IMR-90 (cell line): ENCODE data around the gene KRTAP19-2. TPM values are rescaled to one million over a fixed set of nuclear protein-coding genes. Genes with fewer than 3 reads are reported as not detected.

ENCODE experiments used
- ATAC-seq: fragments of 200-7000 bp; cut with Tn5 transposase; 2 replicates; pipeline ENCODE4 v1.9.1; 2020; ENCODE audit warnings: low read depth, mild to moderate bottlenecking, moderate library complexity
- BruUV-seq: library from RNA; stranded (reverse); fragments of 400-500 nt; replicated peaks from 2 replicates; lab custom pipeline; 2021; lab: Mats Ljungman, UMichigan
- CTCF ChIA-PET: fragments of 300-600 bp; formaldehyde crosslinking; extraction: SDS; loops from one replicate; lab custom pipeline; 2021; ENCODE audit warnings: antibody characterized with exemption; lab: Yijun Ruan, JAX
- POLR2A ChIA-PET: fragments of 300-600 bp; sonication (Branson Sonifier 250); formaldehyde crosslinking; loops from one replicate; lab custom pipeline; 2022; ENCODE audit warnings: antibody characterized with exemption; ENCODE audit not compliant: unreplicated experiment; lab: Charles Lee
- DNase-seq: peaks from one replicate; pipeline ENCODE4 v3.0.0; 2013
- H2AFZ ChIP-seq: replicated peaks from 2 replicates; pipeline ENCODE3; 2013; ENCODE audit warnings: low read length, mild to moderate bottlenecking; ENCODE audit not compliant: poor library complexity
- H2AK5ac ChIP-seq: 2 replicates; pipeline ENCODE4 v1.6.1; 2013; ENCODE audit warnings: low read depth, low read length, inconsistent platforms
- H2AK9ac ChIP-seq: replicated peaks from 2 replicates; pipeline ENCODE3; 2013; ENCODE audit warnings: mild to moderate bottlenecking, low read depth, low read length, moderate library complexity; ENCODE audit not compliant: poor library complexity
- H2BK120ac ChIP-seq: 2 replicates; pipeline ENCODE4 v1.6.1; 2013; ENCODE audit warnings: low read depth, low read length, inconsistent platforms
- H2BK15ac ChIP-seq: 3 replicates; pipeline ENCODE4 v1.6.1; 2013; ENCODE audit warnings: low read depth, low read length, inconsistent platforms
- H2BK20ac ChIP-seq: 2 replicates; pipeline ENCODE4 v1.6.1; 2013; ENCODE audit warnings: low read depth, mild to moderate bottlenecking, inconsistent platforms, low read length, moderate library complexity
- H2BK5ac ChIP-seq: 2 replicates; pipeline ENCODE4 v1.6.1; 2013; ENCODE audit warnings: mild to moderate bottlenecking, low read depth, low read length, inconsistent platforms; ENCODE audit not compliant: poor library complexity, severe bottlenecking
- H3K14ac ChIP-seq: replicated peaks from 2 replicates; pipeline ENCODE4 v1.6.1; 2013; ENCODE audit warnings: low read depth, low read length, inconsistent platforms
- H3K18ac ChIP-seq: 2 replicates; pipeline ENCODE4 v1.6.1; 2013; ENCODE audit warnings: low read depth, low read length, control low read depth
- H3K23ac ChIP-seq: 2 replicates; pipeline ENCODE4 v1.6.1; 2013; ENCODE audit warnings: low read depth, low read length, inconsistent platforms
- H3K27ac ChIP-seq: 2 replicates; pipeline ENCODE4 v1.5.1; 2013; ENCODE audit warnings: mild to moderate bottlenecking, control low read depth, low read length; ENCODE audit not compliant: insufficient read depth
- H3K27me3 ChIP-seq: 2 replicates; pipeline ENCODE4 v1.6.1; 2013; ENCODE audit warnings: low read length; ENCODE audit not compliant: control insufficient read depth, insufficient read depth
- H3K36me3 ChIP-seq: 2 replicates; pipeline ENCODE4 v1.6.1; 2013; ENCODE audit warnings: low read length, mixed read lengths; ENCODE audit not compliant: control insufficient read depth, insufficient read depth
- H3K4ac ChIP-seq: 2 replicates; pipeline ENCODE4 v1.6.1; 2013; ENCODE audit warnings: low read depth, low read length, inconsistent platforms
- H3K4me1 ChIP-seq: 2 replicates; pipeline ENCODE4 v1.6.1; 2013; ENCODE audit warnings: low read length, mixed read lengths; ENCODE audit not compliant: control insufficient read depth, insufficient read depth
- H3K4me2 ChIP-seq: 2 replicates; pipeline ENCODE4 v1.6.1; 2013; ENCODE audit warnings: low read depth, mild to moderate bottlenecking, control low read depth, low read length, moderate library complexity
- H3K4me3 ChIP-seq: 2 replicates; pipeline ENCODE4 v1.5.1; 2013; ENCODE audit warnings: low read depth, mild to moderate bottlenecking, control low read depth, low read length, moderate library complexity; ENCODE audit not compliant: insufficient read depth
- H3K56ac ChIP-seq: 2 replicates; pipeline ENCODE4 v1.6.1; 2013; ENCODE audit warnings: low read length, inconsistent platforms; ENCODE audit not compliant: insufficient read depth; ENCODE audit errors: extremely low read depth
- H3K79me1 ChIP-seq, 2 experiments: 2 replicates each; pipeline ENCODE4 v1.6.1; 2013; ENCODE audit warnings: low read length in 2 of 2, inconsistent platforms in 1 of 2, low read depth in 1 of 2
- H3K9ac ChIP-seq: 2 replicates; pipeline ENCODE4 v1.6.1; 2013; ENCODE audit warnings: low read depth, low read length, control low read depth
- H3K9me1 ChIP-seq: 2 replicates; pipeline ENCODE4 v1.6.1; 2013; ENCODE audit warnings: low read length, inconsistent platforms; ENCODE audit not compliant: insufficient read depth
- H3K9me3 ChIP-seq: 2 replicates; pipeline ENCODE4 v1.6.1; 2013; ENCODE audit warnings: low read length; ENCODE audit not compliant: control insufficient read depth, insufficient read depth
- H4K20me1 ChIP-seq: 2 replicates; pipeline ENCODE4 v1.6.1; 2013; ENCODE audit warnings: low read length, inconsistent platforms; ENCODE audit not compliant: insufficient read depth
- H4K5ac ChIP-seq: 2 replicates; pipeline ENCODE4 v1.6.1; 2013; ENCODE audit warnings: mild to moderate bottlenecking, low read depth, low read length, control low read depth
- H4K8ac ChIP-seq, 2 experiments: 2 replicates each; pipeline ENCODE4 v1.6.1; 2013; ENCODE audit warnings: low read depth in 2 of 2, low read length in 2 of 2, control low read depth in 1 of 2, inconsistent platforms in 1 of 2
- H4K91ac ChIP-seq: 2 replicates; pipeline ENCODE4 v1.6.1; 2013; ENCODE audit warnings: low read depth, low read length, inconsistent platforms; ENCODE audit not compliant: insufficient read depth
- FOS ChIP-seq: fragments of 150-350 bp; IDR thresholded peaks from 2 replicates; pipeline ENCODE4 v1.6.1; 2016; ENCODE audit warnings: low read depth, low read length
- MAFK ChIP-seq: IDR thresholded peaks from 2 replicates; pipeline ENCODE4 v1.6.1; 2012; ENCODE audit warnings: low read depth, low read length, improper control_type of control experiment
- NFE2L2 ChIP-seq: fragments of 150-350 bp; IDR thresholded peaks from 2 replicates; pipeline ENCODE4 v1.6.1; 2016; ENCODE audit warnings: low read depth, mild to moderate bottlenecking, low read length
- WGBS, 2 experiments: methylation state at CpG; one replicate each; pipeline versions ENCODE4 v1.1.5 to v1.1.7; 2013; ENCODE audit warnings: missing lambda C conversion rate in 2 of 2; ENCODE audit not compliant: insufficient read length in 1 of 2; ENCODE audit errors: extremely low coverage in 2 of 2; 5-methylcytosine and 5-hydroxymethylcytosine counted together
- dilution Hi-C: fragments of 300-500 bp; cut with HindIII; formaldehyde crosslinking; loops from one replicate; pipeline ENCODE4 v1.14.3; 2018; ENCODE audit warnings: low sequenced_read_pairs; ENCODE audit not compliant: unreplicated experiment
- in situ Hi-C: fragments of 300-500 bp; cut with MboI; formaldehyde crosslinking; loops from 3 replicates; pipeline ENCODE4 v1.14.3; 2019; ENCODE audit warnings: low sequenced_read_pairs, inconsistent platforms, mixed read lengths
- intact Hi-C: fragments of 100-400 bp; cut with micrococcal nuclease; formaldehyde crosslinking; loops from 2 replicates; pipeline ENCODE4 v1.10.0; 2022
- polyA plus RNA-seq, 3 experiments: library from polyadenylated mRNA; depleted of rRNA; stranded (reverse); fragments of >200 nt; gene quantifications; 2 replicates each; pipeline ENCODE4 v1.2.3, GENCODE V29; 2012; ENCODE audit warnings: low replicate concordance in 1 of 3
- total RNA-seq: library from RNA; depleted of rRNA; stranded (reverse); fragments of >200 nt; gene quantifications from 2 replicates; pipeline ENCODE4 v1.2.3, GENCODE V29; 2012
- TF ChIP-seq, protein P1 (sequence below): fragments of 150-350 bp; IDR thresholded peaks from 2 replicates; pipeline ENCODE4 v1.6.1; 2016; ENCODE audit warnings: low read depth, mild to moderate bottlenecking, low read length, moderate library complexity, borderline replicate concordance

KRTAP19-2 gene
- total and polyA plus RNA-seq, 2 of the 4 experiments (the other 2 are of a cell fraction), result not detected

DNA sequence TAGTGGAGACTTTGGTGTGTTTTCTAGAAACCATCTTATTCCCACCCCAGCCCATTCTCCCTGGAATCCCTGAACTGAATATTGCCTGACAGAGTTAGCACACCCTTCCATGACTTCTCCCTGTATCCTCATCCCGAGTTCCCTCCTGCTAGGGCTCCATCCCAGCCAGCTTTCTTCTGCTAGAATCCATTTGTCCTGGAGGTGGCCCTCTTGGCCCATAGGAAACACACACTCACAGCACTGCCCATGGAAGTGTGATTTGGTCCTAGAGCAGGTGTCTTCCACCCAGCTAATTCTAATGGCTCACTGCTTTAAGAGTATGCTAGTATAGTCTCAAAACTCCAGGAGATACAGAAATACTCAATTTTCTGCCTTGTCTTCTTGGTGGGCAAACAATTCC lies 43.0 kb downstream of the KRTAP19-2 start:
- Histone ChIP-seq H3K4me1 (no peaks in the 10 kb centered on the region), H3K9me1 (no peaks in the 10 kb centered on the region), H2BK5ac (no peak overlapping the region), H3K14ac (no peak overlapping the region), H3K4me2 (no peak overlapping the region), H3K36me3 (no peaks in the 10 kb centered on the region), H3K18ac (no peak overlapping the region), H2BK120ac (no peak overlapping the region), H3K9me3 (peaks cover 11% of the 10 kb centered on the region), H4K8ac (no peak overlapping the region), H3K27ac (no peak overlapping the region), H4K5ac (no peak overlapping the region), H3K23ac (no peak overlapping the region), H3K9ac (no peak overlapping the region), H2AK5ac (no peak overlapping the region), H3K4ac (no peak overlapping the region), H3K79me1 (no peaks in the 10 kb centered on the region), H4K20me1 (no peaks in the 10 kb centered on the region), H4K91ac (no peak overlapping the region), H2AFZ (no peak overlapping the region), H2BK15ac (no peak overlapping the region), H2AK9ac (no peak overlapping the region), H3K27me3 (no peaks in the 10 kb centered on the region), H3K4me3 (no peak overlapping the region), H2BK20ac (no peak overlapping the region), H3K56ac (no peak overlapping the region)
- dilution Hi-C loops, result no loop called here
- TF ChIP-seq, protein P1, sequence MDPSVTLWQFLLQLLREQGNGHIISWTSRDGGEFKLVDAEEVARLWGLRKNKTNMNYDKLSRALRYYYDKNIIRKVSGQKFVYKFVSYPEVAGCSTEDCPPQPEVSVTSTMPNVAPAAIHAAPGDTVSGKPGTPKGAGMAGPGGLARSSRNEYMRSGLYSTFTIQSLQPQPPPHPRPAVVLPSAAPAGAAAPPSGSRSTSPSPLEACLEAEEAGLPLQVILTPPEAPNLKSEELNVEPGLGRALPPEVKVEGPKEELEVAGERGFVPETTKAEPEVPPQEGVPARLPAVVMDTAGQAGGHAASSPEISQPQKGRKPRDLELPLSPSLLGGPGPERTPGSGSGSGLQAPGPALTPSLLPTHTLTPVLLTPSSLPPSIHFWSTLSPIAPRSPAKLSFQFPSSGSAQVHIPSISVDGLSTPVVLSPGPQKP, result no peak
- TF ChIP-seq FOS (no peak), MAFK (no peak), NFE2L2 (no peak)
- no TSS peak for BruUV-seq
- intact Hi-C loops, result no loop called here
- ChIA-PET CTCF (no interaction called here), POLR2A (no interaction called here)
- in situ Hi-C loops, result no loop called here
- no CpG with 5 or more reads among the region's 1 CpG for WGBS, 2 experiments
- no peak for DNase-seq
- no peak for ATAC-seq
